Tibial nerve (tissue), 4 donors: Measurements from ENCODE around the gene RXRG. TPM values are rescaled to one million over a fixed set of nuclear protein-coding genes. Genes with fewer than 3 reads are reported as not detected.

Experiments
- DNase-seq, 2 donors: peaks; one replicate each; pipeline ENCODE4 v3.0.0-alpha.2; 2019; ENCODE audit warnings: low spot score in 2 of 2
- H3K27ac ChIP-seq, 4 donors: fragments of 200-600 bp; sonication (generic) in 3 of 4; one replicate each; pipeline ENCODE4 v1.5.1; 2017 to 2019; ENCODE audit warnings: mild to moderate bottlenecking in 1 of 4
- H3K27me3 ChIP-seq, 2 donors: fragments of 200-600 bp; sonication (generic) in 1 of 2; one replicate each; pipeline versions ENCODE4 v1.5.1 to v1.6.0; 2017 to 2019
- H3K36me3 ChIP-seq, 3 donors: fragments of 200-600 bp; sonication (generic); one replicate each; pipeline ENCODE4 v1.5.1; 2018 to 2019
- H3K4me1 ChIP-seq, 4 donors: fragments of 200-600 bp; sonication (generic) in 3 of 4; one replicate each; pipeline ENCODE4 v1.5.1; 2017 to 2019
- H3K4me3 ChIP-seq, 4 donors: fragments of 200-600 bp; sonication (generic) in 3 of 4; one replicate each; pipeline ENCODE4 v1.5.1; 2017 to 2019; ENCODE audit warnings: mild to moderate bottlenecking in 1 of 4, moderate library complexity in 1 of 4
- H3K9me3 ChIP-seq, 4 donors: fragments of 200-600 bp; sonication (generic) in 3 of 4; one replicate each; pipeline ENCODE4 v1.5.1; 2017 to 2019
- EP300 ChIP-seq, 2 donors: sonication (generic); formaldehyde crosslinking; IDR thresholded peaks; one replicate each; pipeline ENCODE4 v1.6.1; 2017; ENCODE audit warnings: antibody characterized with exemption in 2 of 2, mild to moderate bottlenecking in 1 of 2
- POLR2A ChIP-seq, 2 donors: fragments of 450-650 bp; IDR thresholded peaks; one replicate each; pipeline ENCODE4 v1.6.1; 2017; ENCODE audit warnings: antibody characterized with exemption in 2 of 2, mild to moderate bottlenecking in 2 of 2, moderate library complexity in 2 of 2
- WGBS, 2 donors: methylation state at CpG; one replicate each; pipeline ENCODE4 v1.1.5; 2018; 5-methylcytosine and 5-hydroxymethylcytosine counted together
- total RNA-seq, 4 donors: library from RNA; depleted of rRNA; stranded (reverse); fragments of >200 nt; gene quantifications; one replicate each; pipeline ENCODE4 v1.1.0, GENCODE V29; 2016
- TF ChIP-seq, protein P1 (sequence below), 5 experiments: fragments of 200-600 bp in 3 of 5; fragments of 450-650 bp in 2 of 5; sonication (generic) in 3 of 5; IDR thresholded peaks; one replicate each; pipeline ENCODE4 v1.5.1; 2016 to 2019; ENCODE audit warnings: antibody characterized with exemption in 5 of 5, mild to moderate bottlenecking in 3 of 5, moderate library complexity in 2 of 5

RXRG gene
- total RNA-seq, 4 donors from 2014 or later: 3.3 to 13.8 (median 7.3) TPM

DNA sequence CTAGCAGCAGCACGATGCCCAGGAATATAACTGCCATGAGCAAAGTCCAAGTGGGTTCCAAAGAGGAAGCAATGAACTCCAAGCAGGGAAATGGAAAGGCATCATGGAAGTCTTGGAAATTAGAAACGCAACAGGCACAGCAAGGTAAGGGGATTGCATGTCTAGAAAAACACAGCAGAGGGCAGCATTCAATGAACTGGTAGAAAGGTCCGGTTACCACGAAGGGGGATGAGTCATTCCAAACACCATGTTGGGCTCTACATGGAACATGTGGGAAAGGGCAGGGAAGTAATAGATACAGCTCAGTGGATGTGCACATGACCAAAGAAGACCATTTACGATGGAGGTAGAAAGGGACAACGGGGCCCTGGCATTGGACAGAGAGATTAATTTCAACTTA lies 36.4 kb downstream of the RXRG start:
- Histone ChIP-seq H3K4me3 (no peak overlapping the region), H3K27me3 (no peaks in the 10 kb centered on the region), H3K27ac (no peak overlapping the region), H3K4me1 (peaks cover 0 to 8% (median 0%) of the 10 kb centered on the region in 4 donors), H3K36me3 (peaks cover 0 to 9% (median 0%) of the 10 kb centered on the region in 3 donors), H3K9me3 (no peaks in the 10 kb centered on the region)
- WGBS, 2 donors: 57 to 63% methylated on average over 6 of the region's 6 CpGs
- DNase-seq: peak in 1 of 2 donors; percentile 17
- TF ChIP-seq, protein P1, sequence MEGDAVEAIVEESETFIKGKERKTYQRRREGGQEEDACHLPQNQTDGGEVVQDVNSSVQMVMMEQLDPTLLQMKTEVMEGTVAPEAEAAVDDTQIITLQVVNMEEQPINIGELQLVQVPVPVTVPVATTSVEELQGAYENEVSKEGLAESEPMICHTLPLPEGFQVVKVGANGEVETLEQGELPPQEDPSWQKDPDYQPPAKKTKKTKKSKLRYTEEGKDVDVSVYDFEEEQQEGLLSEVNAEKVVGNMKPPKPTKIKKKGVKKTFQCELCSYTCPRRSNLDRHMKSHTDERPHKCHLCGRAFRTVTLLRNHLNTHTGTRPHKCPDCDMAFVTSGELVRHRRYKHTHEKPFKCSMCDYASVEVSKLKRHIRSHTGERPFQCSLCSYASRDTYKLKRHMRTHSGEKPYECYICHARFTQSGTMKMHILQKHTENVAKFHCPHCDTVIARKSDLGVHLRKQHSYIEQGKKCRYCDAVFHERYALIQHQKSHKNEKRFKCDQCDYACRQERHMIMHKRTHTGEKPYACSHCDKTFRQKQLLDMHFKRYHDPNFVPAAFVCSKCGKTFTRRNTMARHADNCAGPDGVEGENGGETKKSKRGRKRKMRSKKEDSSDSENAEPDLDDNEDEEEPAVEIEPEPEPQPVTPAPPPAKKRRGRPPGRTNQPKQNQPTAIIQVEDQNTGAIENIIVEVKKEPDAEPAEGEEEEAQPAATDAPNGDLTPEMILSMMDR (IDR thresholded peaks at IDR 0.05): no peak
- TF ChIP-seq POLR2A (IDR thresholded peaks at IDR 0.05): no peak
- no peak for TF ChIP-seq EP300 (IDR thresholded peaks at IDR 0.05)

DNA sequence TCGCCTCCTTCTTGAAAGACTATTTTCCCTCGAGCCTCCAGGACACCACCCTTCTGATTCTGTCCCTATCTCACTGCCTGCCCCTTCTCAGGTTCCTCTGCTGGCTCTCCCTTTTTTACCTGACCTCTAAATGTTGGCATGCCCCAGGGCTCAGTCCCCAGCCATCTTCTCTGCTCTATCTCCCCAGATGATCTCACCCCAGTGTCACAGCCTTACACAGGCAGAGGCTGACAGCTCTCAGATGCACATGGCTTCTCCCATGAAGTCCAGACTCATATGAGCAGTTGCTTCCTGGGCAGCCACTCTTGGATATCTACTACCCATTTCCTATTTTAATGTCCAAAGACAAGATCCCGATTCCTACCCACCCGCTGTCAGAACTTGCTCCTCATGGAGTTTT lies 37.5 kb downstream of the RXRG start:
- WGBS, 2 donors: 87 to 91% methylated on average over 4 of the region's 4 CpGs
- H3K4me1 ChIP-seq: peaks cover 0 to 8% (median 0%) of the 10 kb centered on the region in 4 donors
- no peak overlapping the region for H3K27ac ChIP-seq
- no peaks in the 10 kb centered on the region for H3K27me3 ChIP-seq
- H3K9me3 ChIP-seq: no peaks in the 10 kb centered on the region
- no peak for DNase-seq
- peaks cover 0 to 9% (median 0%) of the 10 kb centered on the region in 3 donors for H3K36me3 ChIP-seq
- H3K4me3 ChIP-seq: no peak overlapping the region
- no peak for TF ChIP-seq POLR2A (IDR thresholded peaks at IDR 0.05)

DNA sequence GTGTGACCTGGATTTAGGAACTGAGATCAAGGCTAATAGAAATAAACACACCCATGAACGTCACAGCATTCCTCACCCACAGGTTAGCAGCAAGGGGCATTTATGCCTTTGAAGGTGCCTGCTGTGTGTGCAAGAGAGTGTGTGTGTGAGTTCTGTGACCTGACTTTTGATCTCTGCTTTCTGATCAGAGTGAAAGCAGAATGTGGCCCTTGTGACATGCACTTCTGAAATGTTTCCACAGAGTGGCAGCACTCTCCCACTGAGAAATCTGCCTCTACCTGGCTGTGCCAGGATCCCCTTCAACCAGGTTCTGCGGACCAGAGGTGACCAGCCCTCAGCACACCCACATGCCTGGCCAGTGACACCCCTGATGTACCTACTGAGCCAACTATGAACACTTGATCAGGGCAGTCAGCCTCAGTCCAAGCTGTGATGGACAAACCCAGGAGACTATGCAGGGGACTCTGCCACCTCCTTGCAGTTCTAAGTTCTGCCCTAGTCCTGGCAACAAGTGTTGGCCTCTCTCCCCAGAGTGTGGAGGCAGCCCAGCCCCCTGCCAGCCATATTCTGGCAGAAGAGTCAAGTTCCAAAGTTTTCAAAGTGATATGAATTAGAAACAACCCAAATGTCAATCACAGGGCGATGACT lies 41.0 kb downstream of the RXRG start:
- TF ChIP-seq, protein P1 (IDR thresholded peaks at IDR 0.05): peak; percentile 43 to 68 (median 57)
- TF ChIP-seq EP300 (IDR thresholded peaks at IDR 0.05): no peak
- Histone ChIP-seq H3K4me1 (peaks cover 0 to 8% (median 0%) of the 10 kb centered on the region in 4 donors), H3K27me3 (no peaks in the 10 kb centered on the region), H3K27ac (peak overlapping the region in 1 of 4 donors; percentile 32), H3K4me3 (no peak overlapping the region), H3K36me3 (no peaks in the 10 kb centered on the region), H3K9me3 (no peaks in the 10 kb centered on the region)
- DNase-seq: peak in 1 of 2 donors; percentile 16
- 44 to 55% methylated on average over 2 to 3 of the region's 3 CpGs for WGBS, 2 donors

DNA sequence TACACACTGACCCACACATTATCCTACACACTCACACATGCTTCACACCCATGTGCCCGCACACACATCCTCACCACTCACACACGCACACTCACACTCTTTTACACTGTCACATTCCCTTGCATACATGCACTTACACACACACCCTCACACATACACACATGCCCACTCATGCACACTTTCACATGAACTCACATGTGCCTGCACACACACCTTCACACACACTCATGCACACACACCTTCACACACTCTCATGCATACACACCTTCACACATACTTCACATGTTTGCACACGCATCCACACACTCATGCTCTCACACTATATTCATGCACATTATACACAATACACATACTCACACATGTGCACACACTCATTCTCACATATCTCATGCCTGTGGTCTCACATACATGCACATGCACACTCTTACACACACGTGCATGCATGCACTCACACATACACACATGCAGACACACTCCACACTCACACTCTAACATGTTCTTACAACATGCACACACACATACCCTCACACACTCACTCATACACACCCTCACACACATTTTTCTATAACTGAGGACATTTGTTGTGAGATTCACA lies 42.3 kb downstream of the RXRG start:
- 93% methylated on average over 4 of the region's 4 CpGs for WGBS, 2 donors
- H3K27ac ChIP-seq: no peak overlapping the region
- no peak for TF ChIP-seq POLR2A (IDR thresholded peaks at IDR 0.05)
- no peak for TF ChIP-seq EP300 (IDR thresholded peaks at IDR 0.05)
- TF ChIP-seq, protein P1 (IDR thresholded peaks at IDR 0.05): no peak
- no peaks in the 10 kb centered on the region for H3K27me3 ChIP-seq
- DNase-seq: no peak
- no peaks in the 10 kb centered on the region for H3K9me3 ChIP-seq
- no peaks in the 10 kb centered on the region for H3K36me3 ChIP-seq
- H3K4me1 ChIP-seq: peaks cover 0 to 15% (median under 1%) of the 10 kb centered on the region in 4 donors
- H3K4me3 ChIP-seq: no peak overlapping the region

DNA sequence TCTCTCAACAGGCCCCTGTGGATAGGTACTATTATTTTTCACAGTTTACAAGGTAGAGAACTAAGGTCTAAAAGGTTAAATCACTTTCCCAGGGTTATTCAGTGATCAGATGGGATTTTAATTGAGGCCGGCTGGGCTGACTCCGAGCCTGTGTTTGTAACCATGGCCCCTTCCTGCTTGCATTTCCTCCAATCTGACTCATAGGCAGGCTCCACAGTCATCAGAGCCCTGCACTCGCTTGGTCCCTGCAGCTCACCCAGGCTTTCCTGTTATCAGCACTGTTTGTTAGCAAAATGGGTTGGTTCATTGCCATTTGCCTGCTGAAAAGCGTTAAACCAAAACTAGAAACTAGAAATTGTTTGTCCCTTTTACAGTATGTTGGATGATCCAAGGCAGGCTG lies 47.0 kb downstream of the RXRG start:
- Histone ChIP-seq H3K36me3 (no peaks in the 10 kb centered on the region), H3K9me3 (no peaks in the 10 kb centered on the region), H3K4me1 (peaks cover 0 to 20% (median 8%) of the 10 kb centered on the region in 4 donors), H3K4me3 (no peak overlapping the region), H3K27ac (peak overlapping the region in 2 of 4 donors; percentile 23 to 51), H3K27me3 (no peaks in the 10 kb centered on the region)
- TF ChIP-seq, protein P1 (IDR thresholded peaks at IDR 0.05): no peak
- DNase-seq: peak in 1 of 2 donors; percentile 38
- 22 to 45% methylated on average over 4 of the region's 4 CpGs for WGBS, 2 donors
